ENCODE data around the gene KIF2A.

KIF2A gene

DNA sequence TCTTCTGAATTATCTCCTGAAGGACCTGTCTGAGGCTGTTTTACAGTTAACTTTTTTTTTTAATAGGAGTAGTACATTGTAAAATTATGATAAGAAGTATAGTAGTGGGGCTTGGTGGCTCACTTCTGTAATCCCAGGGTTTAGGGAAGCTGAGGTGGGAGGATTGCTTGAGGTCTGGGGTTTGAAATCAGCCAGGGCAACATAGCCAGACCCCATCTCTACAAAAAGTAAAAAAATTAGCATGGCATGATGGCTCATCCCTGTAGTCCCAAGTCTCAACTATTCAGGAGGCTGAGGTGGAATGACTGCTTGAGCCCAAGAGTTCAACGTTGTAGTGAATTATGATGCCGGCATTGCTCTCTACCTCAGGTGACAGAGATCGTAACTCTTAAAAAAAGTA lies 113.6 kb downstream of the KIF2A start:
- Histone ChIP-seq H3K36me3 (ENCODE audit: control insufficient read depth, insufficient read depth, low read length) (peaks cover 2% of the 10 kb centered on the region; the same call in 1 of the 2 replicates), H3K9me3 (ENCODE audit: control insufficient read depth, insufficient read depth, low read depth, low read length) (no peaks in the 10 kb centered on the region), H3K4me1 (ENCODE audit: control insufficient read depth, insufficient read depth, low read length) (no peaks in the 10 kb centered on the region), H3K27me3 (ENCODE audit: control insufficient read depth, insufficient read depth, low read length) (no peaks in the 10 kb centered on the region), H3K4me3 (ENCODE audit: low read depth, low read length) (no peak overlapping the region), H3K27ac (ENCODE audit: low read depth, low read length) (no peak overlapping the region), H3K9ac (ENCODE audit: low read length) (no peak overlapping the region)

- Histone ChIP-seq H3K4me1 (ENCODE audit: control insufficient read depth, insufficient read depth, low read length) (no peaks in the 10 kb centered on the region), H3K27ac (ENCODE audit: low read depth, low read length) (no peak overlapping the region), H3K9ac (ENCODE audit: low read length) (no peak overlapping the region), H3K4me3 (ENCODE audit: low read depth, low read length) (no peak overlapping the region), H3K27me3 (ENCODE audit: control insufficient read depth, insufficient read depth, low read length) (no peaks in the 10 kb centered on the region), H3K36me3 (ENCODE audit: control insufficient read depth, insufficient read depth, low read length) (peaks cover 2% of the 10 kb centered on the region; the same call in 1 of the 2 replicates), H3K9me3 (ENCODE audit: control insufficient read depth, insufficient read depth, low read depth, low read length) (no peaks in the 10 kb centered on the region)
These were observed 115.4 kb downstream of the KIF2A start for GRCh38 chr5:62421414-62421813.

DNA sequence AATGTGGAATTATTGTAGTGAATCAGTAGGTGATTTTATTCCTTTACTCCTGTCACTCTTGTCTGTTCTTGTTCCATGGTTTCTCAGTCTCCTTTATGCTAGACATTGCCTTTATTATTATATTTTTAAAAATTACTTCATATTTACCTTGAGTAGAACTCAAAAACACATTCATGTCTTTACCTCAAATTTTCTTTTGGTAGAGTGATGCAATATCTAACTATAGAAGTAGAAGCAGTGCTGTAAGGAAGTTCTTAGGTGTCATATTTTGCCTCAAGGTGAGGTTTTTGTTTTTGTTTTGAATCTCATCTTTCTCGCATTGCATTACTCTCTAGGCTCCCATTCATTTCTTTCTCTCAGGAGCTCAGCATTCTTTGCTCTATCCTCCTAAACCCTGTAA lies 118.8 kb downstream of the KIF2A start:
- Histone ChIP-seq H3K27me3 (ENCODE audit: control insufficient read depth, insufficient read depth, low read length) (no peaks in the 10 kb centered on the region), H3K4me3 (ENCODE audit: low read depth, low read length) (no peak overlapping the region), H3K36me3 (ENCODE audit: control insufficient read depth, insufficient read depth, low read length) (no peaks in the 10 kb centered on the region; the same call in 1 of the 2 replicates), H3K9ac (ENCODE audit: low read length) (no peak overlapping the region), H3K4me1 (ENCODE audit: control insufficient read depth, insufficient read depth, low read length) (no peaks in the 10 kb centered on the region), H3K27ac (ENCODE audit: low read depth, low read length) (no peak overlapping the region), H3K9me3 (ENCODE audit: control insufficient read depth, insufficient read depth, low read depth, low read length) (no peaks in the 10 kb centered on the region)

GRCh38 chr5:62431735-62432620 lies 126.0 kb downstream of the KIF2A start:
- Histone ChIP-seq H3K27me3 (ENCODE audit: control insufficient read depth, insufficient read depth, low read length) (no peaks in the 10 kb centered on the region), H3K4me1 (ENCODE audit: control insufficient read depth, insufficient read depth, low read length) (no peaks in the 10 kb centered on the region), H3K9me3 (ENCODE audit: control insufficient read depth, insufficient read depth, low read depth, low read length) (no peaks in the 10 kb centered on the region), H3K36me3 (ENCODE audit: control insufficient read depth, insufficient read depth, low read length) (no peaks in the 10 kb centered on the region), H3K27ac (ENCODE audit: low read depth, low read length) (no peak overlapping the region), H3K9ac (ENCODE audit: low read length) (no peak overlapping the region), H3K4me3 (ENCODE audit: low read depth, low read length) (no peak overlapping the region)

DNA sequence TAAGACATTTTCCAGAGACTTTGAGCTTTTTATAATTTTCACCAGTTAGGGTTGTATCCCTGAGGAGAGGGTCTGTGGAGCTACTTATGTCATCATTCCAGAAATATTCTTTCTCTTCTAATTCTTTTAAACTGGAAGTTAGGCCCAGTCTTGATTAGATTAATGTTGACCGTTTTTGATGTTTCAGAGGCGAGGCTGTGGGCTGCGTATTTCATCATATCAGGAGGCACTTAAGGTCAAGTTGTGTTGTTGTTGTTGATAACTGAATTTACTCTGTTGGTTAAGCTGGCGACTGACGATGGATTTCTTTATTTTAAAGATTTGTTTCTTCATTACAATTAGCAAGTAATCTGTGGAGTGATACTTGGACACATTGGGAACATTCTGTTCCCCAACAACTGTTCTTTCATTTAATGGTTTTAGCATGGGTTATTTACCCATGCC lies 126.6 kb downstream of the KIF2A start:
- H3K4me3 ChIP-seq (ENCODE audit: low read depth, low read length) = no peak overlapping the region
- no peaks in the 10 kb centered on the region for H3K27me3 ChIP-seq (ENCODE audit: control insufficient read depth, insufficient read depth, low read length)
- 0 out of 2 replicates have a peak overlapping the region, but pooled peaks have one; percentile 26 for H3K27ac ChIP-seq (ENCODE audit: low read depth, low read length)
- H3K9ac ChIP-seq (ENCODE audit: low read length) = no peak overlapping the region
- no peaks in the 10 kb centered on the region for H3K4me1 ChIP-seq (ENCODE audit: control insufficient read depth, insufficient read depth, low read length)
- peaks cover 6% of the 10 kb centered on the region for H3K36me3 ChIP-seq (ENCODE audit: control insufficient read depth, insufficient read depth, low read length)
- H3K9me3 ChIP-seq (ENCODE audit: control insufficient read depth, insufficient read depth, low read depth, low read length) = no peaks in the 10 kb centered on the region
